Omental fat pad (tissue), 4 donors: ENCODE data around the gene CLIP1. TPM values are rescaled to one million over a fixed set of nuclear protein-coding genes. Genes with fewer than 3 reads are reported as not detected.
A peak's percentile ranks its signal among the peaks of the same experiment; 100 is the strongest.

Source experiments
- ATAC-seq: fragments of 150-250 bp; one replicate; pipeline ENCODE4 v1.9.1; 2016; ENCODE audit warnings: mild to moderate bottlenecking, moderate library complexity; ENCODE audit not compliant: low FRiP score
- DNase-seq: peaks from one replicate; pipeline ENCODE4 v3.0.0-alpha.2; 2019; ENCODE audit warnings: low spot score
- CTCF ChIP-seq, 3 donors: fragments of 450-650 bp; IDR thresholded peaks; one replicate each; pipeline ENCODE4 v1.5.1; 2016 to 2017; ENCODE audit warnings: antibody characterized with exemption in 3 of 3, mild to moderate bottlenecking in 3 of 3, moderate library complexity in 2 of 3
- total RNA-seq, 4 donors: library from RNA; depleted of rRNA; stranded (reverse); fragments of >200 nt; gene quantifications; one replicate each; pipeline ENCODE4 v1.1.0, GENCODE V29; 2016

Gene CLIP1
- total RNA-seq, 4 donors from 2014 or later = 72.8 to 189 (median 91.7) TPM

GRCh38 chr12:122346054-122346453 is 76.4 kb downstream of the CLIP1 start:
- ATAC-seq (no peak), DNase-seq (no peak)
- TF ChIP-seq CTCF (IDR thresholded peaks at IDR 0.05) = no peak

DNA sequence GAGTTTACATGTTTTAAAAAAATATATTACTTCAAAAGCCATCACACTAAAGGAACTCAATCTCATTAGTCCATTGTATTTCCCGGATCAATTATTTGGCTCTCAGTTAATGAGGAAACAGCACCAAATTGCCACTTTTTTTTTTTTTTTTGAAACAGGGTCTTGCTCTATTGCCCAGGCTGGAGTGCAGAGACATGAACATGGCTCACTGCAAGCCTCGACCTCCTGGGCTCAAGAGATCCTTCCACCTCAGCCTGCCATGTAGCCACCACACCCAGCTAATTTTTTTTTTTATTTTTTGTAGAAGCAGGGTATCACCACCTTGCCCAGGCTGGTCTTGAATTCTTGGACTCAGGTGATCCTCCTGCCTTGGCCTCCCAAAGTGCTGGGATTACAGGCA is 77.4 kb downstream of the CLIP1 start:
- DNase-seq (no peak), ATAC-seq (no peak)
- TF ChIP-seq CTCF (IDR thresholded peaks at IDR 0.05) = no peak

DNA sequence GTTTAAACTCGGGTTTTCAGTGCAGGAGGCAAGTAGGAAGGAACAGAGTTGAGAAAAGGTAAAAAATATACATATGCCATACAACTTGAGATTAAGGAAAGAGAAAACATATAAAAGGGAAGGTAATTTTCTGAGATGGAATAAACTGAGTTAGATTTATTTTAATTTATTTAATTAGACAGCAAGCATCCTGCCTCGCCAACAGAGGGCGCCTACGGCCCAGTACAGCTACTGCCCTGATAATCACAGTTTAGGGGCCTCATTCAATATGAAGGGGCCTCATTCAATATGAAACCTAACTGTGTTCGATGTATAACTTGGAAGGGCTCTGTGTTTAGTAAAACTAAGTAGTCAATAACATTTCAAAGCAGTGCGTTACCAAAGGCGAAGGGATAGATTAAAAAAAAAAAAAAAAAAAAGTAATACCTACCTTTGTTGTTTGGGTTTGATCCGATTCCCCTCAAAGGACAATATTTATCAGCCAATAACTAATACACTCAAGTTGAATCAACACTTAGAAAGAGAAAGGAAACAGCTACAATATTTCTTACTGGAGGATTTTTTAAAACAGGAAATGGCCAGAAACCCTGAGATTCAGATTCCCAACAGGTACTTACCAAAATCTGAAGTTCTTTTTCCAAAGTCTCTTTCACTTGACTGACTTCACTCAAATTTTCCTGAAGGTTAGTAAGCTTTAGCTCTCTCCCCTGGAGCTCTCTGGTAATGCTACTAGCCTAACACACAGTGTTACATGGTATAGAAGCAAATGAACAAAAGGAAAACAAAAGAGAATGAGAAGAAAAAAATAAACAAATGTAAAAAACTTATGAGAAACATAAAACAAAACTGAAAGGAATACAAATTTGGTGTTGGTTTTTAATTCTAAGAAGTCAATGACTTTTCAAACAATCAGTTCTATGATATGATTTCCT is 86.2 kb downstream of the CLIP1 start:
- peak; percentile 8 for ATAC-seq
- DNase-seq = no peak
- no peak for TF ChIP-seq CTCF (IDR thresholded peaks at IDR 0.05)

DNA sequence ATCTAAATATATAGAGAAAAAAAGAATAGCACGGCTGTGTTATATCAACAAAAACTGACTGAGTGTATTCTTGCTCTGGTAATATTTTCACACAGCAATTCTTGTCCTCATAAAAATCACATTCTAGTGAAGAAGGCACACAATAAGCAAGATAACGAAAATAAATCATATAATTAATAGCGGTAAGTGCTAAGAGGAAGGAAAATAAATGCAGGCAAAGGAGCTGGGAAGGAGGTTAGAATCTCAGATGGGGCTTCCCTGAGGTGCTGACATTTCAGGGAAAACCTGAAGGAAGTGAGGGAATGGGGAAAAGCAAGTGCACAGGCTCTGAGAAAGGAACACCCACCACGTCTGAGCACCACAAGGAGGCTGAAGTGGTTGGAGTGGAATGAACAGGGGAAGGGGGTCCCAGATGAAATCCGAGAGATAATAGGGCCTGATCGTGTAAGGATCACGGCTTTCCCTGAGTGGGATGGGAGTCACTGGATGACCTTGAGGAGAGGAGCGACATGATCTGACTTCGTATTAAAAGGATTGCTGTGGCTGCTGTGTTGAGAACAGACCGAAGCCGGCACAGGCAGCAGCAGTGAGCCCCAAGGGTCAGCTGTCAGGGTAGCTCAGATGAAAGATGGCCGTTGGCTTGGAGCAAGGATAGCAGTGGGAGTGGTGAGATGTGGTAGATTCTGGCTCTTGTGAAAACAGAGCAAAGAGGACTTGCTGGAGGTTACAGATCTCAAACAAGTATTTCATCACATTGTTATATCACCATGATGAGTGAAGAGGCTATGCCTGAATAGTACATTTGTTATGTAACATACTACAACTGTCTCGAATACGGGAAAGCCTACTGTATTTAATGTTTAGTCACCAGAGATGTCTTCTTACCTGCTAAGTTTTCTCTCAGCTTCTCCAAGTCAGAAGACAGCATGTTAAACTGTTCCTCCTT is 89.1 kb downstream of the CLIP1 start:
- DNase-seq (no peak), ATAC-seq (peak; percentile 73)
- no peak for TF ChIP-seq CTCF (IDR thresholded peaks at IDR 0.05)

- ATAC-seq (peak; percentile 33), DNase-seq (no peak)
- no peak for TF ChIP-seq CTCF (IDR thresholded peaks at IDR 0.05)
Observed at GRCh38 chr12:122327494-122328385, 94.7 kb downstream of the CLIP1 start.

- ATAC-seq (no peak), DNase-seq (no peak)
- no peak for TF ChIP-seq CTCF (IDR thresholded peaks at IDR 0.05)
Observed at GRCh38 chr12:122327014-122327413, 95.5 kb downstream of the CLIP1 start.
